Colonic mucosa (tissue), 4 donors: ENCODE data around the gene HSH2D. TPM values are rescaled to one million over a fixed set of nuclear protein-coding genes. Genes with fewer than 3 reads are reported as not detected.

Source experiments
- DNase-seq: peaks from one replicate; pipeline ENCODE4 v3.0.0-alpha.2; 2020
- H3K27ac ChIP-seq: fragments of 200-600 bp; one replicate; pipeline ENCODE4 v1.8.0; 2021
- H3K27me3 ChIP-seq: fragments of 200-600 bp; one replicate; pipeline ENCODE4 v1.8.0; 2021
- H3K36me3 ChIP-seq: fragments of 200-600 bp; one replicate; pipeline ENCODE4 v1.8.0; 2021
- H3K4me1 ChIP-seq: fragments of 200-600 bp; one replicate; pipeline ENCODE4 v1.8.0; 2021; ENCODE audit warnings: mild to moderate bottlenecking
- H3K4me3 ChIP-seq: fragments of 200-600 bp; one replicate; pipeline ENCODE4 v1.8.0; 2021
- H3K9ac ChIP-seq, 2 donors: one replicate each; pipeline ENCODE4 v1.7.0; 2013; ENCODE audit warnings: control low read depth in 2 of 2, low read depth in 2 of 2, low read length in 2 of 2
- H3K9me3 ChIP-seq: fragments of 200-600 bp; one replicate; pipeline ENCODE4 v1.8.0; 2021
- intact Hi-C: fragments of 100-400 bp; cut with DNase I; formaldehyde crosslinking; loops from one replicate; pipeline ENCODE4 v1.14.1; 2022
- total RNA-seq, 2 donors: library from RNA; stranded (reverse); fragmentation: NEBNext Ultra II Directional in 1 of 2; extraction: Animal tissue kit (Norgen Biotek cat#: 25700) in 1 of 2; gene quantifications; one replicate each; pipeline ENCODE4 v1.2.1, GENCODE V29; 2021
- TF ChIP-seq, protein P1 (sequence below): fragments of 200-600 bp; IDR thresholded peaks from one replicate; pipeline ENCODE4 v1.8.0; 2022; ENCODE audit warnings: antibody characterized with exemption, mild to moderate bottlenecking
- donor health status: healthy.
- donor health status: DM: no; HTN: no; CAD: no.
- donor health status: DM: no; HTN: no; CAD: no.

Gene HSH2D
- total RNA-seq, 2 donors from 2014 or later, result 13.5 to 14.0 TPM

DNA sequence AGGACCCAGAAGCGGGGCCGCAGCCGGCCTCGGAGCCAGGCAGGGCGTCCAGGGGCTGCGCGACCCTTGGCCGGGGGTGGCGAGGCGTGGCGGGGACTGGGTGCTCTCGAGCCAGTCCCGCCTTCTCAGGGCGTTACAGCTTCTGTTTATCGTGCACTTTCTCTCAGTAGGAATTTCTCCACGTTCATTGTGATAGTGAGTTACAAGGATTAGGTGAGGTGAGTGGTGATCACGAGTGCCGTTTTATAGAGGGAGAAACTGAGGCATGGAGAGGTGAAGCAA is 54.8 kb downstream of the HSH2D start:
- peak overlapping the region; percentile 81 to 90 for H3K9ac ChIP-seq
- peak overlapping the region; percentile 95 for H3K4me3 ChIP-seq
- peak; percentile 34 for DNase-seq
- intact Hi-C loops, result no loop called here
- H3K4me1 ChIP-seq, result peaks cover 20% of the 10 kb centered on the region
- H3K27me3 ChIP-seq, result no peaks in the 10 kb centered on the region
- peak overlapping the region; percentile 83 for H3K27ac ChIP-seq
- no peaks in the 10 kb centered on the region for H3K36me3 ChIP-seq
- H3K9me3 ChIP-seq, result no peaks in the 10 kb centered on the region
- TF ChIP-seq, protein P1, sequence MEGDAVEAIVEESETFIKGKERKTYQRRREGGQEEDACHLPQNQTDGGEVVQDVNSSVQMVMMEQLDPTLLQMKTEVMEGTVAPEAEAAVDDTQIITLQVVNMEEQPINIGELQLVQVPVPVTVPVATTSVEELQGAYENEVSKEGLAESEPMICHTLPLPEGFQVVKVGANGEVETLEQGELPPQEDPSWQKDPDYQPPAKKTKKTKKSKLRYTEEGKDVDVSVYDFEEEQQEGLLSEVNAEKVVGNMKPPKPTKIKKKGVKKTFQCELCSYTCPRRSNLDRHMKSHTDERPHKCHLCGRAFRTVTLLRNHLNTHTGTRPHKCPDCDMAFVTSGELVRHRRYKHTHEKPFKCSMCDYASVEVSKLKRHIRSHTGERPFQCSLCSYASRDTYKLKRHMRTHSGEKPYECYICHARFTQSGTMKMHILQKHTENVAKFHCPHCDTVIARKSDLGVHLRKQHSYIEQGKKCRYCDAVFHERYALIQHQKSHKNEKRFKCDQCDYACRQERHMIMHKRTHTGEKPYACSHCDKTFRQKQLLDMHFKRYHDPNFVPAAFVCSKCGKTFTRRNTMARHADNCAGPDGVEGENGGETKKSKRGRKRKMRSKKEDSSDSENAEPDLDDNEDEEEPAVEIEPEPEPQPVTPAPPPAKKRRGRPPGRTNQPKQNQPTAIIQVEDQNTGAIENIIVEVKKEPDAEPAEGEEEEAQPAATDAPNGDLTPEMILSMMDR, result no peak

DNA sequence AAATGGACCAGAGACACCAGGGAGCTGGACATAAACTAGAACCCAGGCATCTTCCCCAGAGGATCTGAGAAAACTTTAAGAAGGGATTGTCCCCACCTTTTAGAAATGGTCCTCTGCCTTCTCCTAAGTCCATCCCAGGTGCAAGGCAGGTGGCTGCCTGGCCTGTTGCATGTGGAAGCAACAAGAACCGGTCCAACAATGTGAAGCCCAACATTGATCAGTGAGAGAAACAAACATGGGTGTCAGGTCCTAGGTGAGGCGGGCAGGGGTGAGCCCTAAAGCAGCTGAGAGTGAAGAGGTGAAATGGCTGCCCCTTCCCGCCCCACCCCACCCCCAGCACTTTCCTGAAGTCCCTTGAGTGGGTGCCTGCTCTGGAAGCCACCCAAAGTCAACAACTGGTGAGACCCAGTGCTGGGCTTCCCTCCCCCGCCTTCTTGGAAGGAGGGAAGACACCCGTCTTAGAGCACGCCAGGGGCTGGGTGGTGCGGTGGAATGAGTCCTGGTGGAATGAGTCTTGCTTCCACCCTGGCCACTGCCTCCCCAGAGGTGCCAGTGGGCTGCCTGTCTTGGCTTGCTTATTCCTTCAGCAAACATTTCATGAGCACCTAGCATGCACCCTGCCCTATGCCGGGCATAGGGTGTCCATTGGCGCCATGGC is 55.9 kb downstream of the HSH2D start:
- no peak for DNase-seq
- H3K27me3 ChIP-seq, result no peaks in the 10 kb centered on the region
- no peaks in the 10 kb centered on the region for H3K9me3 ChIP-seq
- intact Hi-C loops, result no loop called here
- TF ChIP-seq, protein P1, result no peak
- H3K9ac ChIP-seq, result no peak overlapping the region
- no peak overlapping the region for H3K4me3 ChIP-seq
- H3K36me3 ChIP-seq, result no peaks in the 10 kb centered on the region
- no peak overlapping the region for H3K27ac ChIP-seq
- H3K4me1 ChIP-seq, result peaks cover 20% of the 10 kb centered on the region

DNA sequence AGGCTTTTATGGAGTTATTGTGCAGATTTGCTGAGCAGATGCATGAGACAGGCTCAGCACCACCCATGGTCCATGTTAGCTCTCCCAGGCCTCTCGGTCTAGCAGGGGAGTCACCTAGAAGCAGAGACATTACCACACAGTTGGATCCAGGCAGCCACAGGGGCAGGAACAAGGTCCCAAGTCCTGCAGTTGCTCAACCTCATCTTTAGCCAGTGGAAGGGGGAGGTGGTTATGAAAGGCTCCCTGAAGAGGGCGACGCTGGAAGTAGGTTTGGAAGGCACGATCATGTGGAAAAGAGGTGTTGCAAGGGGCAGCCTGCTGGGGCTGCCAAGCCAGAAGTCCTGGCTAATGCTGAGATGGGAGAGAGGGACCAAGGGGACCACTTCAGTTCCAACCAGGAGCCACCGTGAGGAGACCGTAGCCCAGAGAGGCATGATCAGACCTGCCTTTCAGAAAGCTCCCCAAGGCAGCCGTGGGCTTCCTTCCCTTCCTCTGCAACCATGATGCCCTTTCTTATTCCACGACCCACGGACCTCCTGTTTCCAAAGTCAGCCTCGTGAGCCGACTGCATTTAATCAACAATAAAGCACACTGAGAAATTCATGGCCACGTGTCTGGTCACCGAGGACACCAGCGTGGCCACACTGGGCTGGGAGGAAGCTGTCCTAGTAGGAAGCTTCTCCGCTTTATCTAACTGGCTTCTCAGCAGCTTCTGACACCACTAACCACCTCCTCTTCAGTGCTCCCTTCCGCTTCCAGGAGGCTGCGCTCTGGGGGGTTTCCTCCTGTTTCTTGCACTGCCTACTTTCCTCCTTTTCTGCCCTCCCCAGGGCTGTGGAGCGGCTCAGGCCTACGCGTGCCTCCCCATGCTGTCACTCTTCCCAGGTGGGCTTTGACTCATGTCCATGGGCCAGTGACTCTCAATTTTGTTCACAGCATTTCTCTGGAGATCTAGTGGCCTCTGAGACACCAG is 56.8 kb downstream of the HSH2D start:
- DNase-seq, result no peak
- no peak overlapping the region for H3K27ac ChIP-seq
- TF ChIP-seq, protein P1, result no peak
- no peaks in the 10 kb centered on the region for H3K27me3 ChIP-seq
- no peaks in the 10 kb centered on the region for H3K36me3 ChIP-seq
- intact Hi-C loops, result no loop called here
- H3K9ac ChIP-seq, result no peak overlapping the region
- H3K9me3 ChIP-seq, result no peaks in the 10 kb centered on the region
- no peak overlapping the region for H3K4me3 ChIP-seq
- H3K4me1 ChIP-seq, result peaks cover 20% of the 10 kb centered on the region

DNA sequence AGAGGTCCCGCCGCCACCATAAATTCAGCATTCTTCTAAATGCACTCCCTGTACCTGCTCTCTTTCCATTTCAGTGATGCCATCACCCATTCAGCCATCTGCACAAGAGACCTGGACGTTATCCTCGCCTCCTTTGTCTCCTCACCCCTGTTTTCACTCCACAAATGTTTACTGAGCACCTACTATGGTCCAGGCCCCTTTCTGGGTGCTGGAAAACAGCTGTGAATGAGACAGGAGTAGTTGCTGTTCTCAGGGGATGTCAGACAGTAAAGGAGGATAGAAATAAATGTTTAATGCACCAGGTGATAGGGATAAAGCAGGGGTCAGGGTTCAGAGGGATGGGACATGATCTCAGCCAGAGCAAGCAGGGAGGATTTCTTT is 57.5 kb downstream of the HSH2D start:
- Histone ChIP-seq H3K9ac (no peak overlapping the region), H3K4me1 (peaks cover 20% of the 10 kb centered on the region), H3K36me3 (no peaks in the 10 kb centered on the region), H3K27me3 (no peaks in the 10 kb centered on the region), H3K4me3 (no peak overlapping the region), H3K27ac (no peak overlapping the region), H3K9me3 (no peaks in the 10 kb centered on the region)
- intact Hi-C loops, result no loop called here
- no peak for DNase-seq
- TF ChIP-seq, protein P1, result no peak

DNA sequence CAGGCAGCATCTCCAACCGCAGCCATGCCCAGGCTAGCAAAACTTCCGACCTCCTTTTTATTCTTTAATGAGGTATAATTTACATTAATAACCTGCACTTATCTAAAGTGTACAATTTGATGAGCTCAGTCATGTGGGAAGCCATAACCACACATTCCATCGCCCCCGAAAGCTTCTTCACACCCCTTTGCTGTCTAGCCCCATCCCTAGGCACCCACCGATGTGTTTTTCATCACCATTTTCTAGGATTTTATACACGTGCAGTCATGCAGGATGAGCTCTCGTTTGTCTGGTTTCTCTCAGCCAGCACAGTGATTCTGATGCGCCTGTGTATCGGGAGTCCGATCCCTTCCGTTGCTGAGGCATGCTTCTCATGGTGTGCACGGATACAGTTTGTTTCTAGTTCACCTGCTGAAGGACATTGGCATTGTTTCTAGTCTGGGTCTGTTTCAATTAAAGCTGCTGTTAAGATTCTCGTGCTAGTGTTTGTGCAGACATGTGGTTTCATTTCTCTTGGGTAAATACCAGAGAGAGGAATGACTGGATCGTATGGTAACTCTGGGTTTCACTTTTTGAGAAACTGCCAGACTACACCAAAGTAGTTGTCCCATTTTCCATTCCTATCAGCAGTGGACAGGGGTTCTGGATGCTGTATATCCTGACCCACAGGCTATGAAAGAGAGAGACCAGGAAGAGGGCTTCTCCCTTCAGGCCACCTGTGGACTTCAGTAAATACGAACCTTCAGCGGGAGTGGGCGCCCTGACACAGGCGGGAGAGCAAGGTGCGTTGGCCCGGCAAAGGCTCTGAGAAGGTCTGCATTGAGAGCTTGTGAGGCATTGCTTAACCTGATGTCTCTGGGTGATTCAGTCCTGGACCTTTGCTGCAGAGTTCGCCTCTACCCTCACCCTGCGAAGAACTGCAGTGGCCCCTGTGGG is 59.1 kb downstream of the HSH2D start:
- TF ChIP-seq, protein P1, result no peak
- H3K27ac ChIP-seq, result no peak overlapping the region
- intact Hi-C loops, result no loop called here

More for the DNA sequence above, 59.1 kb downstream of the HSH2D start:
- Histone ChIP-seq H3K27me3 (no peaks in the 10 kb centered on the region), H3K4me1 (peaks cover 11% of the 10 kb centered on the region), H3K9ac (no peak overlapping the region), H3K36me3 (no peaks in the 10 kb centered on the region), H3K9me3 (no peaks in the 10 kb centered on the region), H3K4me3 (no peak overlapping the region)
- no peak for DNase-seq
